Measurements from ENCODE around the gene STARD13. TPM values are rescaled to one million over a fixed set of nuclear protein-coding genes. Genes with fewer than 3 reads are reported as not detected.

Gene STARD13
- total RNA-seq, 1 donor from 2014 or later: 19.3 TPM

GRCh38 chr13:33125821-33126570, 159.6 kb downstream of the STARD13 start:
- DNase-seq (ENCODE audit: low read depth in 2 of 2): peak; percentile 88 to 95

GRCh38 chr13:33123066-33123859, 162.3 kb downstream of the STARD13 start:
- DNase-seq (ENCODE audit: low read depth in 2 of 2): no peak

GRCh38 chr13:33119856-33120543, 165.6 kb downstream of the STARD13 start:
- no peak for DNase-seq (ENCODE audit: low read depth in 2 of 2)

GRCh38 chr13:33119022-33119781, 166.4 kb downstream of the STARD13 start:
- DNase-seq (ENCODE audit: low read depth in 2 of 2): no peak

GRCh38 chr13:33116321-33117010, 169.1 kb downstream of the STARD13 start:
- no peak for DNase-seq (ENCODE audit: low read depth in 2 of 2)

- DNase-seq (ENCODE audit: low read depth in 2 of 2): no peak
These were observed 170.3 kb downstream of the STARD13 start for GRCh38 chr13:33115274-33115673.

- no peak for DNase-seq (ENCODE audit: low read depth in 2 of 2)
These were observed 171.4 kb downstream of the STARD13 start for GRCh38 chr13:33114146-33114545.

- DNase-seq (ENCODE audit: low read depth in 2 of 2): no peak
These were observed 172.8 kb downstream of the STARD13 start for GRCh38 chr13:33112766-33113165.

- no peak for DNase-seq (ENCODE audit: low read depth in 2 of 2)
These were observed 174.0 kb downstream of the STARD13 start for GRCh38 chr13:33111414-33112110.

GRCh38 chr13:33110713-33111413, 174.7 kb downstream of the STARD13 start:
- peak; percentile 17 to 75 for DNase-seq (ENCODE audit: low read depth in 2 of 2)

GRCh38 chr13:33110386-33110712, 175.2 kb downstream of the STARD13 start:
- no peak for DNase-seq (ENCODE audit: low read depth in 2 of 2)

GRCh38 chr13:33109801-33110200, 175.8 kb downstream of the STARD13 start:
- no peak for DNase-seq (ENCODE audit: low read depth in 2 of 2)

GRCh38 chr13:33109271-33109697, 176.3 kb downstream of the STARD13 start:
- no peak for DNase-seq (ENCODE audit: low read depth in 2 of 2)

GRCh38 chr13:33108620-33109019, 176.9 kb downstream of the STARD13 start:
- no peak for DNase-seq (ENCODE audit: low read depth in 2 of 2)

- no peak for DNase-seq (ENCODE audit: low read depth in 2 of 2)
These were observed 178.2 kb downstream of the STARD13 start for GRCh38 chr13:33107361-33107760.

- no peak for DNase-seq (ENCODE audit: low read depth in 2 of 2)
These were observed 178.7 kb downstream of the STARD13 start for GRCh38 chr13:33106656-33107360.

GRCh38 chr13:33105387-33106005, 180.1 kb downstream of the STARD13 start:
- no peak for DNase-seq (ENCODE audit: low read depth in 2 of 2)

GRCh38 chr13:33103457-33103856, 182.1 kb downstream of the STARD13 start:
- no peak for DNase-seq (ENCODE audit: low read depth in 2 of 2)

- DNase-seq (ENCODE audit: low read depth in 2 of 2): no peak
These were observed 183.7 kb downstream of the STARD13 start for GRCh38 chr13:33101835-33102234.

All from dermis microvascular lymphatic vessel endothelial cell (primary cell).